ENCODE data around the gene GRM7.

Gene GRM7

GRCh38 chr3:7203969-7204847, 343.3 kb downstream of the GRM7 start:
- H3K36me3 ChIP-seq (ENCODE audit: control insufficient read depth in 2 of 2, insufficient read depth in 1 of 2, low read length in 2 of 2) = no peaks in the 10 kb centered on the region
- POLR2A ChIA-PET = no interaction called here
- no peaks in the 10 kb centered on the region for H3K4me1 ChIP-seq (ENCODE audit: control insufficient read depth, insufficient read depth, low read length)
- no peak overlapping the region for H3K27ac ChIP-seq (ENCODE audit: extremely low read depth, low read depth, low read length)
- no peak for TF ChIP-seq CTCF (tag by site-specific recombination; IDR thresholded peaks at IDR 0.05)
- no peak for TF ChIP-seq ZNF132 (tag by site-specific recombination; IDR thresholded peaks at IDR 0.05; ENCODE audit: borderline replicate concordance)
- TF ChIP-seq ZNF311 (tag by site-specific recombination; IDR thresholded peaks at IDR 0.05; ENCODE audit: borderline replicate concordance) = no peak
- TF ChIP-seq, protein P1, sequence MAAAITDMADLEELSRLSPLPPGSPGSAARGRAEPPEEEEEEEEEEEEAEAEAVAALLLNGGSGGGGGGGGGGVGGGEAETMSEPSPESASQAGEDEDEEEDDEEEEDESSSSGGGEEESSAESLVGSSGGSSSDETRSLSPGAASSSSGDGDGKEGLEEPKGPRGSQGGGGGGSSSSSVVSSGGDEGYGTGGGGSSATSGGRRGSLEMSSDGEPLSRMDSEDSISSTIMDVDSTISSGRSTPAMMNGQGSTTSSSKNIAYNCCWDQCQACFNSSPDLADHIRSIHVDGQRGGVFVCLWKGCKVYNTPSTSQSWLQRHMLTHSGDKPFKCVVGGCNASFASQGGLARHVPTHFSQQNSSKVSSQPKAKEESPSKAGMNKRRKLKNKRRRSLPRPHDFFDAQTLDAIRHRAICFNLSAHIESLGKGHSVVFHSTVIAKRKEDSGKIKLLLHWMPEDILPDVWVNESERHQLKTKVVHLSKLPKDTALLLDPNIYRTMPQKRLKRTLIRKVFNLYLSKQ (tag by site-specific recombination; IDR thresholded peaks at IDR 0.05; ENCODE audit: borderline replicate concordance) = no peak
- no peaks in the 10 kb centered on the region for H3K9me3 ChIP-seq (ENCODE audit: control insufficient read depth, insufficient read depth, low read depth, low read length)
- CTCF ChIA-PET = interaction anchor here (0.6 kb wide), 1 partner anchor 22 kb away, joined by 3 read pairs; no protein-coding TSS in a partner anchor
- no peak overlapping the region for H3K4me3 ChIP-seq (ENCODE audit: low read depth, low read length)

GRCh38 chr3:7204848-7205156, 343.9 kb downstream of the GRM7 start:
- TF ChIP-seq, protein P2, sequence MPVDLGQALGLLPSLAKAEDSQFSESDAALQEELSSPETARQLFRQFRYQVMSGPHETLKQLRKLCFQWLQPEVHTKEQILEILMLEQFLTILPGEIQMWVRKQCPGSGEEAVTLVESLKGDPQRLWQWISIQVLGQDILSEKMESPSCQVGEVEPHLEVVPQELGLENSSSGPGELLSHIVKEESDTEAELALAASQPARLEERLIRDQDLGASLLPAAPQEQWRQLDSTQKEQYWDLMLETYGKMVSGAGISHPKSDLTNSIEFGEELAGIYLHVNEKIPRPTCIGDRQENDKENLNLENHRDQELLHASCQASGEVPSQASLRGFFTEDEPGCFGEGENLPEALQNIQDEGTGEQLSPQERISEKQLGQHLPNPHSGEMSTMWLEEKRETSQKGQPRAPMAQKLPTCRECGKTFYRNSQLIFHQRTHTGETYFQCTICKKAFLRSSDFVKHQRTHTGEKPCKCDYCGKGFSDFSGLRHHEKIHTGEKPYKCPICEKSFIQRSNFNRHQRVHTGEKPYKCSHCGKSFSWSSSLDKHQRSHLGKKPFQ (tag by site-specific recombination; IDR thresholded peaks at IDR 0.05) = no peak
- no peak for TF ChIP-seq ZNF514 (tag by site-specific recombination; IDR thresholded peaks at IDR 0.05)
- no peak for TF ChIP-seq REPIN1 (tag by site-specific recombination; IDR thresholded peaks at IDR 0.05; ENCODE audit: low read depth)
- TF ChIP-seq, protein P3, sequence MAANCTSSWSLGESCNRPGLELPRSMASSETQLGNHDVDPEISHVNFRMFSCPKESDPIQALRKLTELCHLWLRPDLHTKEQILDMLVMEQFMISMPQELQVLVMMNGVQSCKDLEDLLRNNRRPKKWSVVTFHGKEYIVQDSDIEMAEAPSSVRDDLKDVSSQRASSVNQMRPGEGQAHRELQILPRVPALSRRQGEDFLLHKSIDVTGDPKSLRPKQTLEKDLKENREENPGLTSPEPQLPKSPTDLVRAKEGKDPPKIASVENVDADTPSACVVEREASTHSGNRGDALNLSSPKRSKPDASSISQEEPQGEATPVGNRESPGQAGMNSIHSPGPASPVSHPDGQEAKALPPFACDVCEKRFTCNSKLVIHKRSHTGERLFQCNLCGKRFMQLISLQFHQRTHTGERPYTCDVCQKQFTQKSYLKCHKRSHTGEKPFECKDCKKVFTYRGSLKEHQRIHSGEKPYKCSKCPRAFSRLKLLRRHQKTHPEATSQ (tag by site-specific recombination; IDR thresholded peaks at IDR 0.05) = no peak
- no peak for TF ChIP-seq ZNF548 (tag by site-specific recombination; IDR thresholded peaks at IDR 0.05)
- no peak for TF ChIP-seq ZBTB11 (tag by site-specific recombination; conservative IDR thresholded peaks at IDR 0.05; ENCODE audit: low read depth)
- TF ChIP-seq ZNF521 (tag by site-specific recombination; IDR thresholded peaks at IDR 0.05) = no peak
- Histone ChIP-seq H3K9me3 (ENCODE audit: control insufficient read depth, insufficient read depth, low read depth, low read length) (no peaks in the 10 kb centered on the region), H3K36me3 (ENCODE audit: control insufficient read depth in 2 of 2, insufficient read depth in 1 of 2, low read length in 2 of 2) (no peaks in the 10 kb centered on the region), H3K4me1 (ENCODE audit: control insufficient read depth, insufficient read depth, low read length) (no peaks in the 10 kb centered on the region), H3K27ac (ENCODE audit: extremely low read depth, low read depth, low read length) (no peak overlapping the region), H3K4me3 (ENCODE audit: low read depth, low read length) (no peak overlapping the region)
- CTCF ChIA-PET = no interaction called here
- POLR2A ChIA-PET = no interaction called here
